AG20443 (cell line): Measurements from ENCODE around the gene COQ8B.

ENCODE experiments used
- DNase-seq: peaks from one replicate; pipeline ENCODE4 v3.0.0; 2012; ENCODE audit warnings: low spot score, mixed read lengths

COQ8B gene

GRCh38 chr19:40691421-40692211 is 25.1 kb downstream of the COQ8B start:
- DNase-seq, result no peak

DNA sequence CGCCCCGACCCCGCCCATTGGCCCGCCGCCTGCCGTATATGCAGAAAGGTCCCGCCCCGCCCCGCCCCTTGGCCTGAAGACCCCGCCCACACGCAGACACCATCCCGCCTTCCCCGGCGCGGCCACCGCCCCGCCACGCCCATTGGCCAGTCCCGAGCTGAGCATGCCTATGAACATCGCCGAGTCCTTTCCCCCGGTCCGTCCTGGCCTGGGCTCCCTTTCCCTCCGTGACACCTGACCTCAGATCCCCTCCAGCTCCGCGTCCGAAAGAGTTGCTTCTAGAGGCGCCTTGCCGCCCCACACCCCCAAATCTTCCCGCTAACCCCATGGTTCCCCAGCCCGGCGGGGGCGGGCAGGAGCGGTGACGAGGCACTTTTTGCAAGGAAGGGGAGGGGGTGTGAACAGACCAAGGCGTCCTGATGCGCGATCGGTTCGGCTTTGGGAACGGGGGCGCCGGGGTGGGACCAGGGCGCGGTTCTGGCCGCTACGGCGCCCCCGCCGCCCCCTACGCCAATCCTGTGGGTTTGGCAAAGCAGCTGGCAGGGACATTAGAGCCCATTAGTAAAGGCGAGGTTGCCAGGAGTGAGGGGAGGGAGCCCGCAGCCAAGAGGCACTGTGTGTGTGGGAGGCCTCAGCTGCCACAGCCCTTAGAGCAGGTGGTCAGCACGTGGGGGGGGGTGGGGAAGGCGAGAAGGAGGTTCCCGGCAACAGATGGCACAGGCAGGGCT is 25.8 kb downstream of the COQ8B start:
- peak; percentile 98 for DNase-seq

DNA sequence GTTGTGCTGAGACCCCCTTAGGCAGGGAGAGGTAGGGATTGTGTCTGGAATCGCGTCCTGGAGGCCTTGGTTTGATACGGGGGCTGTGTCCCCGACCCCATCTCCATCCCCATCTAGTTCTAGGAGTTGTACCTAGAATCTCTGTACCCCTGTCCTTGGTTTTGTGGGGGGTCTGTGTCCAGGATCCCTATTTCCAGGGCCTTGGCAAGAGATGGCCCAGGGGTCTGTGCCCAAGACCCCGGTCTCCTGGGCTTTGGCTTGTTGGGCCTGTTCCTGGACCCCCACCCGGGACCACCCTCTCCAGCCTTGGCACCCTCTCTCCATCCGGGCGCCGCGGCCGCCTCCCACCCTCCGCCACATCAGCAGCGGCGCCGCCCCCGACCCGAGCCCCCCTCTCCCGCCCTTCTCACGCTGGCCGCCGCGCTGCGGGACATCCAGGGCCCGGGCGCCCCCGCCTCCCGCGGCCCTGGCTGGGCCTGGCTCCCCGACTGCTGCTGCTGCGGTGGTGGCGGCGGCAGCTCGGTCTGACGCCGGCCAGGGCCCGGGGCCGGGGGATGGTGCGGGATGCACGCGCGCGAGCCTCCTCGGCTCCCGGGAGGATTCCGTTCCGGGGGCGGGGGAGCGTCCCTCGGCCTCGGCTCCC is 26.5 kb downstream of the COQ8B start, which contains the start of gene NUMBL:
NUMBL (minus strand) TSS at position 602 of the 643 bp plus-strand sequence; CDS start at position 434, 168 bp downstream.
- DNase-seq, result no peak

- DNase-seq, result no peak
These were observed 27.2 kb downstream of the COQ8B start for GRCh38 chr19:40689339-40690049.

DNA sequence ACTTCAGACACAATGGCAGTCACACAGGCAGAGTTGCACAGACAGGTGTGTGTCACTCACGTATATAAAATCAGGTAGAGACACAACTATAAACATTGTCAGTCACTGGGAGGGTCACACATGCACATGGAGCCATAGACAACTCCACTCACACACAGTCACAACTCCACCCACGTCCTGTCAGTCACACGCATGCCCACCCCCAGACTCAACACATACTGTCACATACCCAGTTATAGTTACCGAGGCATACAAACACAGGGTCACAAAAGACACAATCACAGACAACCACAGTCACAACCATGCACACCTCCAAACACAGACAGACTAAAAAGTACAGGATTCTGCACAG is 27.7 kb downstream of the COQ8B start:
- no peak for DNase-seq

DNA sequence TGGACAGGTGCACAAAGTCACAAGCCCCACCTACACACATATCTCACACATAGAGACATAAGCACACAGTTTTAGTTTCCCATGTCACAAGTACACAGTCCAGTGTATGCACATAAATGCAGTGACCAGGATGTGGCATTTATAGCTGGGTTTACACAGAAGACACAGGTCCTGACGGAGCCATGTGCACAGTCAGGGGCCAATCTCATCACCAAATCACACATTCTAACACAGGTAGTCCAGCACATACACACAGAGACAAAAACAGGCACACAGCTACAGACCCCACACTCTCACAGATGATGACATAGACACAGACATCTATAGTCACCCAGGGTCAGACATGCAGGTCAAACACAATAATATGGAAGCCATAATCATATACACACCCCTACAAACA is 28.4 kb downstream of the COQ8B start:
- DNase-seq, result no peak

GRCh38 chr19:40687525-40688016 is 29.1 kb downstream of the COQ8B start:
- peak; percentile 94 for DNase-seq

DNA sequence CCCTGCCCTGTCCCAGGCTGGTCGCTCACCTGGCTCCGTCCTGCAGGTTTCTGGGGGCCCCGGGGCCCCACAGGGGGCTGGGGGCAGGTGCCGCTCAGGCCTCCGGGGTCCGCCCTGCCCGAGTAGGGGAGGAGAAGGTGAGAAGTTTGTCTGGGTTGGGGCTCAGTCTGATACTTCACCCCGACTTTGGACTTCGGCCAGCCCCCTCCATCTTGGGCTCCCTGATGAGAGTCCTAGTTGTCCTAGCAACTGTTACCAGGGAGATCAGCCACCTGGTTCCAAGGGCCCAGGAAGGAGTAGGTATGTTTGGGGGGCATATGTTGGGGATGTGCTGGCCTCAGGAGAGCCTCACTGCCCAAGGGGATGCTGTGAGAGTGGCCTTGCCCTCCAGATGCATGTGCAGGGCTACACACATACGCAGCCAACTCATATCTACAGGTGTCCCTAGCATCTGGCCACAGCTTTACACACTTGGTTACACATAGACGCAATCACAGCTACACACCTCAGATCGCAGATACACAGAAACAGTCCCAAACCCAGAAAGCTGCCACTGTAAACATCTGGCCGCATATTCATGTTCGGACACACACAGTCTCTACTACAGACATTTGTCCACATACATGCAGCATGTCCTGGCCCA is 29.7 kb downstream of the COQ8B start:
- no peak for DNase-seq

DNA sequence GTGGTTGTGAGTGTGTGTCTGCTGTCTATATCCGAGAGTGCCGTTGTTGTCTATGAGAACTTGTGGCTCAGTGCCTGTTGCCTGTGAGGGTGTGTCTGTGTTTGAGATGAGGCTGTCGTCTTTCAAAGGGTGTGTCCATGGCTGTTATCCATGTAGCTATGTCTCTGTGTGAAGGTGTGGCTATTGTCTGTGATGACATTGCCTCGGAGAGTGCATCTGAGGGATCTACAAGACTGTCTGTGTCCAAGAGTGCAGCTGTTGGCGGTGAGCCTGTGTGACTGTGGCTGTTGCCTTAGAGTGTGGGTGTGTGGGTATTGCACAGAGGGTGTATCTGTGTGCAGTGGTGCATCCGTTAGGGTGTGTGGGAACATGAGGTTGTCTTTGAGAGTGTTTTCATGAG is 31.1 kb downstream of the COQ8B start:
- DNase-seq, result no peak

DNA sequence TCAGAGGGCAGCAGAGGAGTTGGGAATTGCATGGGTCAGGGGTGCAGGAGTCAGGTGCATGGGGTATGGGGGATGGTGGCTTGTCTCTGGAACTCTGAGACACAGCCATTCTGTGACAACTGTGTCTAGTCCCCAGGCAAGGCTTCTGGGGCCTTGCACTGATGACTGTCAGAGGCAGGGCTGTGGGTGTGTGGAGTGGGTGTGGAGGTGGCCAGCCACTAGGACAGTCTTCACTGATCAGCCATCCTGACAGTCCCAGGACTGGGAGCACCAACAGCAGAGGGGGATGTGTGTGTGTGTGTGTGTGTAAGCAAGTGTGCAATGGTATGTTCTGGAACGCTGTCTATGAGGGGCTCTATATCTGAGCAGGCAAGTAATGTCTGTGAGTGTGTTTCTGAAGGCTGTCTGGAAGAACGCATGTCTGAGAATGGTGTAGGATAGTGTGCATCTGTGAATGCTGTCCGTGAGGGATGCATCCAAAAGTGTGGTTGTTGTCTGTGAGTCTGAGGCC is 31.6 kb downstream of the COQ8B start:
- no peak for DNase-seq

GRCh38 chr19:40684280-40684679 is 32.4 kb downstream of the COQ8B start:
- no peak for DNase-seq

GRCh38 chr19:40683437-40683836 is 33.2 kb downstream of the COQ8B start:
- DNase-seq, result no peak

DNA sequence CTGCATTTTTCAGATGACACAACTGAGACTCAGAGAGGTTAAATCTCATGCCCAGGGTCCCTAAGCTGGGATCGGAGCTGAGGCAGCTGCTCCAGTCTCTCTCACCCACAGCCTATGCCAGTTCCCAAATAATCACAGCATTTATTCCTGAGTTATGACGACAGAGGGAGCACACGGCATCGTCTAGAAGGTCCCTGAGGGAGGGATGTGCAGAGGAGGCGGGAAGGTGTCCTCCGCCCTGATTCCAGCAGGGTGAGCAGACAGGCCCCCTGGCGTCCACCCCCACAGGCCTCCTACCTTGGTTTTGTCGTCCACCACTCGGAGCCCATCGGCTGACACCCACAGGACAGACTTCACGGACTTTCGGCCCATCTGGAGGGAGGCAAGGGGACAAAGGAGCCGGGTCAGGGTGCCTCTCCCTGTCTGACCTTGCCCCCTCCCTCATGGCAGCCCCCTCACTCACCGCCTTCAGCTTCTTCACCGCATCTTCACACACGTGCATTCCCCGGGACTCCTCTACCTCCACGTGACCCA is 34.2 kb downstream of the COQ8B start:
- no peak for DNase-seq

DNA sequence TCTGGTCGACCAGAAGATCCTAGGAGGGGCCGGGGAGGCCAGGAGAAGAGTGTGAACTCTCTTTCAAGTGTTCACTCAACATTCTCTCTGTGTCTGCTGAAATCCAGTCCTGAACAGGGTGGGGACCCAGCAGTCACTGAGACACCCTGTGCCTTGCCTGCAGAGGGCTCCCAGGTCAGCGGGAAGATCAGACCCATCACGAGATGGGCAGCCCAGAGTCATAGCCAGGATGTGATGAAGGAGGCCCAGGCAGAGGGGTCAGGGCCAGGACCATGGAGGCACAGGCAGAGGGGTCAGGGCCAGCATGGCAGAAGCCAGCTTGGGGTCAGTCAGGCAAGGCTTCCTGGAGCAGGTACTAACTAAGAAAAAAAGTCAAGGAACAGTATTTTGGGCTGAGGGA is 35.6 kb downstream of the COQ8B start:
- DNase-seq, result no peak

- DNase-seq, result no peak
These were observed 39.5 kb downstream of the COQ8B start for GRCh38 chr19:40677156-40677555.

DNA sequence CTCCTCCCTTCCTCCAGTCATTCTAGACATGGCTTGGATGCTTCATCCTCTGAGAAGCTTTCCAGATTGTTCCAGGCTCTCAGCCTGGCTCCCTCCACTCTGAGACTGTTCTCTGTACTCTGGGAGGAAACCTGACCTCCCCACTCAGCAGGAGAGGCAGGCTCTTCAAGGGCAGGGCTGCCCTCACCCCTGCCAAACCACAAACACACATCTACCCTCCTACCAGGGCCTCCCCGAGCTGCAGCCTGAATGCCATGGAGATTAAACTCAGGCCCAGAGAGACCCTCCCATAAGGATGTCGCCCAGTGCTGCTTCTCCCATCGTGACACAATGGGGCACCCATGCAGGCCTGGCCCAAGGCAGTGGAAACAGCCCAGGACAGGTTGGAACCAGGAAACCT is 42.4 kb downstream of the COQ8B start:
- no peak for DNase-seq

- DNase-seq, result no peak
These were observed 43.3 kb downstream of the COQ8B start for GRCh38 chr19:40673397-40673796.

DNA sequence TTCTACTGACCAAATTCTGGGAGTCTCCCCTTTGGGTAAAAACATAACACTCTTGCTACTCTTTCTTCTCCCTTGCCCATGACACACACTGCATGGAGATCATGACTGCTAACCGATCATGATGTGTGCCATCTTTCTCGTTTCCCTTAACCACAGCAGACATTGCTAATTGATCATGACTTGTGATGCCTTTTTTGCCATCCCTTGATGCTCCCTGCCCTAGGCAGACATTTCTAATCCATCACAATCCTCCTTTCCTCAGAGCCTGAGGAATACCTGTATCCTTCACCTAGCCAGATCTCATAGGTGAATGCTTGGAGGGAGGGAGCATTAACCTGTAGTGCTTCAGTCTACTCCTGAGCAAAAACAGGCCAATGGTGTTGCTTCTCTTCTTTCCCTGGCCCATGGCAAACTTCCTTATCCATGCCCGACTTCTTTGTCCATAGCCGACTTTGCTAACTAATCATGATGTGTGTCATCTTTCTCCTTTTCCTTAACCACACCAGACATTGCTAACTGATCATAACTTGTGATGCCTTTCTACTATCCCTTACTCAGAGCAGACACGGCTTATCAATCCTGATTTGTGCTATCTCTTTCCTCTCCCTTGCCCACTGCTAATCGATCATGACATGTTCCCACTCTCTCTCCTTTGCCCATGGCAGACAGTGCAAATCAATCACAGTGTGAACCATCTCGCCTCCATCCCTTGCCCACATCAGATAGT is 44.0 kb downstream of the COQ8B start:
- DNase-seq, result no peak

DNA sequence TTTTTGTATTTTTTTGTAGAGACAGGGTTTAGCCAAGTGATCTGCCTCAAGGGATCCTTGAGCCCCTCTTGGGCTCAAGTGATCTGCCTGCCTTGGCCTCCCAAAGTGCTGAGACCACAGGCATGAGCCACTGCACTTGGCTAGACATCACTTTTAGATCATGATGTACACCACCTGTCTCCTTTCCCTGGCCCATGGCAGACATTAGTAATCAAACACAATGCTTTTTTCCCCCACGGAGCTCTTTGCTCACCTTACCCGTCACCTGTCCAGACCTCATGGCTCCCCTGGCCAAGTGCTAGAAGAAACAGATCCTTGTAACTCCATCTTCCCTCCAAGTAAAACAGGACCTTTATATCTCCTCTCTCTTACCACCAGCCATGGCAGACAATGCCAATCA is 44.6 kb downstream of the COQ8B start:
- no peak for DNase-seq

GRCh38 chr19:40671404-40671803 is 45.3 kb downstream of the COQ8B start:
- DNase-seq, result no peak
